ENCODE measurements around the gene GPR37.

DNA sequence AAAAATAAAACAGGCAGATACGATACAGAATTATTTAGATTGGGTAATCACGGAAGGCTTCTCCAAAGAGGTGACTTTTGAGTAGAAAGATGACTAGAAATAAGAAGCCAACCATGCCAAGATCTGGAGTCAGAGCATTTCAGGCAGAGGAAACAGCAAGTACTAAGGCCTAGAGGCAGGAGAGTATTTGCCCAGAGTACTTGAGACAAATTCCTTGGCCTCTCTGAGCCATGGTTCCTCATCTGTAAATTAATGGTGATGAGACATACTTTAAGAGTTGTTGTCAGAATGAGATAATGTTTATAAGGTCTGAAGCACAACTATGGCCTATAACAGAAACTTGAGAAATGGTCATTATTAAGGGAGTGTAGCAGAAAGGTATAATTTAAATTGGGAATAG, 15.8 kb upstream of the GPR37 start:
- TF ChIP-seq, protein P1, sequence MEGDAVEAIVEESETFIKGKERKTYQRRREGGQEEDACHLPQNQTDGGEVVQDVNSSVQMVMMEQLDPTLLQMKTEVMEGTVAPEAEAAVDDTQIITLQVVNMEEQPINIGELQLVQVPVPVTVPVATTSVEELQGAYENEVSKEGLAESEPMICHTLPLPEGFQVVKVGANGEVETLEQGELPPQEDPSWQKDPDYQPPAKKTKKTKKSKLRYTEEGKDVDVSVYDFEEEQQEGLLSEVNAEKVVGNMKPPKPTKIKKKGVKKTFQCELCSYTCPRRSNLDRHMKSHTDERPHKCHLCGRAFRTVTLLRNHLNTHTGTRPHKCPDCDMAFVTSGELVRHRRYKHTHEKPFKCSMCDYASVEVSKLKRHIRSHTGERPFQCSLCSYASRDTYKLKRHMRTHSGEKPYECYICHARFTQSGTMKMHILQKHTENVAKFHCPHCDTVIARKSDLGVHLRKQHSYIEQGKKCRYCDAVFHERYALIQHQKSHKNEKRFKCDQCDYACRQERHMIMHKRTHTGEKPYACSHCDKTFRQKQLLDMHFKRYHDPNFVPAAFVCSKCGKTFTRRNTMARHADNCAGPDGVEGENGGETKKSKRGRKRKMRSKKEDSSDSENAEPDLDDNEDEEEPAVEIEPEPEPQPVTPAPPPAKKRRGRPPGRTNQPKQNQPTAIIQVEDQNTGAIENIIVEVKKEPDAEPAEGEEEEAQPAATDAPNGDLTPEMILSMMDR (IDR thresholded peaks at IDR 0.05 in 2 of 3, conservative IDR thresholded peaks at IDR 0.05 in 1 of 3; ENCODE audit: control insufficient read depth in 2 of 3, extremely low read depth in 1 of 3, insufficient read depth in 1 of 3, low read depth in 3 of 3, low read length in 3 of 3): no peak
- TF ChIP-seq POLR2AphosphoS5 (IDR thresholded peaks at IDR 0.05; ENCODE audit: low read length) (no peak), EP300 (IDR thresholded peaks at IDR 0.05; ENCODE audit: borderline replicate concordance in 1 of 2, control insufficient read depth in 1 of 2, low read depth in 2 of 2, low read length in 2 of 2) (no peak), RAD21 (IDR thresholded peaks at IDR 0.05; ENCODE audit: insufficient read depth, low read depth, low read length) (no peak), CREB1 (IDR thresholded peaks at IDR 0.05; ENCODE audit: low read depth) (no peak), FOS (IDR thresholded peaks at IDR 0.05; ENCODE audit: borderline replicate concordance, extremely low read depth, insufficient read length) (no peak), DPF2 (IDR thresholded peaks at IDR 0.05) (no peak), MYB (IDR thresholded peaks at IDR 0.05; ENCODE audit: borderline replicate concordance, low read depth, low read length) (no peak), KDM1A (IDR thresholded peaks at IDR 0.05; ENCODE audit: borderline replicate concordance) (no peak), NFXL1 (IDR thresholded peaks at IDR 0.05; ENCODE audit: borderline replicate concordance) (no peak), EZH2 (IDR thresholded peaks at IDR 0.05; ENCODE audit: borderline replicate concordance, control insufficient read depth, low read depth, low read length) (no peak), GABPA (IDR thresholded peaks at IDR 0.05; ENCODE audit: low read depth) (no peak)
- TF ChIP-seq, protein P2, sequence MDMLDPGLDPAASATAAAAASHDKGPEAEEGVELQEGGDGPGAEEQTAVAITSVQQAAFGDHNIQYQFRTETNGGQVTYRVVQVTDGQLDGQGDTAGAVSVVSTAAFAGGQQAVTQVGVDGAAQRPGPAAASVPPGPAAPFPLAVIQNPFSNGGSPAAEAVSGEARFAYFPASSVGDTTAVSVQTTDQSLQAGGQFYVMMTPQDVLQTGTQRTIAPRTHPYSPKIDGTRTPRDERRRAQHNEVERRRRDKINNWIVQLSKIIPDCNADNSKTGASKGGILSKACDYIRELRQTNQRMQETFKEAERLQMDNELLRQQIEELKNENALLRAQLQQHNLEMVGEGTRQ (IDR thresholded peaks at IDR 0.05; ENCODE audit: borderline replicate concordance, low read depth, low read length): no peak

Data from GM12878 (cell line).